Aorta (tissue), 5 donors: ENCODE data around the gene SPATA19. TPM values are rescaled to one million over a fixed set of nuclear protein-coding genes. Genes with fewer than 3 reads are reported as not detected.

Experiments used
- ATAC-seq: fragments of 200-7000 bp; cut with Tn5 transposase; one replicate; pipeline ENCODE4 v1.9.1; 2022; ENCODE audit warnings: moderate library complexity; ENCODE audit not compliant: low FRiP score
- DNase-seq, 2 donors: peaks; one replicate each; pipeline ENCODE4 v3.0.0-alpha.2; 2020
- H3K27ac ChIP-seq, 2 donors: one replicate each; pipeline ENCODE4 v1.5.1; 2013; ENCODE audit warnings: low read length in 2 of 2, mild to moderate bottlenecking in 2 of 2, moderate library complexity in 2 of 2, control low read depth in 1 of 2, inconsistent platforms in 1 of 2, low read depth in 1 of 2
- H3K27me3 ChIP-seq, 2 donors: one replicate each; pipeline ENCODE4 v1.6.1; 2013; ENCODE audit warnings: control low read depth in 1 of 2, low read length in 1 of 2, mild to moderate bottlenecking in 1 of 2, moderate library complexity in 1 of 2; ENCODE audit not compliant: insufficient read depth in 2 of 2, control insufficient read depth in 1 of 2
- H3K36me3 ChIP-seq, 2 donors: one replicate each; pipeline ENCODE4 v1.6.1; 2013; ENCODE audit warnings: control low read depth in 1 of 2, low read length in 1 of 2, mild to moderate bottlenecking in 1 of 2; ENCODE audit not compliant: insufficient read depth in 2 of 2, control insufficient read depth in 1 of 2
- H3K4me1 ChIP-seq, 2 donors: one replicate each; pipeline ENCODE4 v1.6.1; 2013; ENCODE audit warnings: low read length in 2 of 2, control low read depth in 1 of 2, mild to moderate bottlenecking in 1 of 2, moderate library complexity in 1 of 2; ENCODE audit not compliant: insufficient read depth in 2 of 2, control insufficient read depth in 1 of 2
- H3K4me3 ChIP-seq, 2 donors: one replicate each; pipeline ENCODE4 v1.5.1; 2013; ENCODE audit warnings: low read length in 2 of 2, control low read depth in 1 of 2, mild to moderate bottlenecking in 1 of 2
- H3K9me3 ChIP-seq: one replicate; pipeline ENCODE4 v1.6.1; 2013; ENCODE audit warnings: mild to moderate bottlenecking, low read length; ENCODE audit not compliant: control insufficient read depth
- WGBS, 2 donors: extraction: QIAGEN DNeasy Blood & Tissue Kit; methylation state at CpG; one replicate each; pipeline ENCODE4 v1.1.7; 2013; 5-methylcytosine and 5-hydroxymethylcytosine counted together
- intact Hi-C, 2 donors: fragments of 100-400 bp; cut with DNase I; formaldehyde crosslinking; loops; one replicate each; pipeline versions ENCODE4 v1.14.2 to v1.15.0; 2022
- long read RNA-seq, 2 donors: library from polyadenylated mRNA; unstranded; transcript quantifications; one replicate each; pipeline ENCODE4 v2.0.0, GENCODE V29; 2020 to 2021
- polyA plus RNA-seq, 2 donors: library from polyadenylated mRNA; stranded (reverse); fragments of 200-250 nt; gene quantifications; one replicate each; pipeline ENCODE4 v1.2.3, GENCODE V29; 2013
- total RNA-seq, 2 donors: library from RNA; stranded (reverse); fragmentation: NEBNext Ultra II Directional; extraction: Animal tissue kit (Norgen Biotek cat#: 25700); gene quantifications; one replicate each; pipeline ENCODE4 v1.2.1, GENCODE V29; 2021
- donor health status: healthy with polysubstance abuse.
- donor health status: Bipolar disorder and iron deficiency.
- donor health status: DM: no; HTN: no; CAD: no.
- donor health status: DM: no; HTN: no; CAD: no.
- donor health status: DM: yes; HTN: yes; CAD: no.

Gene SPATA19, protein sequence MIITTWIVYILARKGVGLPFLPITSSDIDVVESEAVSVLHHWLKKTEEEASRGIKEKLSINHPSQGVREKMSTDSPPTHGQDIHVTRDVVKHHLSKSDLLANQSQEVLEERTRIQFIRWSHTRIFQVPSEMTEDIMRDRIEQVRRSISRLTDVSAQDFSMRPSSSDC
- total RNA-seq (not detected), polyA plus RNA-seq (not detected)
- long read RNA-seq, donor 1, result 0 reads
- long read RNA-seq, donor 2, result 0 reads

DNA sequence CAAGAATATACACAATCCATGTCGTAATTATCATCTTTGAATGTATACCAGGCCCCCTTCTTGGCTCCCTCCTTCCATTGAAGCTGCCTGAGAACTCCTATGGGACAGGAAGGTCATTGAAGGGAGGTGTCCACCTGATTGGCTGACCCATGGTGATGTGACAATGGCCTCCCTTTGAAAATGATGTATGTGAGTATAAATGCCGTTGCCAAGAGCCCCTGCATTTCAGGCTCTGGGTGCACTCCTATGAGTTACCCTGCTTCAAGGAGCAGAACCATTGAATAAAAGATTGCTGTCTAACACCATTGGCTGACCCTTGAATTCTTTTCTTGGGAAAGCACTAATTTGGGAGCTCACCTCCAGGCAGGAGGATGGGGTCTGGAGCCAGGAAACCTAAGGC lies at the start of gene SPATA19:
Gene SPATA19 (minus strand): TSS at position 101 of the 400 bp plus-strand sequence. CDS start 67 bp downstream, at position 34.
- ATAC-seq, result no peak

DNA sequence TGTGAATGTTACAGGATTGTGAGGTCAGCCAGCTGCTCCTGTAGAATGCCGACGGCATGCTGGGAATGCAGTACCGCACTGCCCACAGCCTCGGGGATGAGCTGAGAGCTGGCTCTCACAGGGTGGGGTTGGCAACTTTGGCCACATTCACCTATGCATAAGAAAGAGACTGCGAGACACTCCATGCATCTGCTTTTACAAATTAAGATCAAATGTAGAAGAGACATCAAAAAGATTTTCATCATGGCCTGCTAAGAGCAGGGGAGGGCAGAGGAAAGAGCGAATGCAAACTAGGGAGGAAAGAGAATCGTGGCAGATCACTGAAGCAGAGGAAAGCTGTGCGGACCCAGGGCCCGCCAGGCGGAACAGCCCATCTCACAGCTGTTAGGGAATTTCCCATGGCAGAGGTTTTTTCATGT lies 49.8 kb upstream of the SPATA19 start:
- Histone ChIP-seq H3K4me1 (no peaks in the 10 kb centered on the region), H3K4me3 (no peak overlapping the region), H3K36me3 (no peaks in the 10 kb centered on the region), H3K9me3 (no peaks in the 10 kb centered on the region), H3K27ac (no peak overlapping the region), H3K27me3 (no peaks in the 10 kb centered on the region)
- intact Hi-C loops, result no loop called here
- ATAC-seq, result no peak
- no peak for DNase-seq
- WGBS, 2 donors, result 33 to 39% methylated on average over 10 of the region's 10 CpGs

More for the DNA sequence above, at the start of gene SPATA19:
- Histone ChIP-seq H3K4me3 (no peak within 1 kb of the TSS), H3K4me1 (no peaks in the 10 kb centered on the region), H3K9me3 (peaks cover 1% of the 10 kb centered on the region), H3K27me3 (no peaks in the 10 kb centered on the region), H3K36me3 (no peaks in the 10 kb centered on the region), H3K27ac (no peak within 1 kb of the TSS)
- no peak for DNase-seq
- intact Hi-C loops, result no loop called here
- 69 to 74% methylated on average over 2 of the region's 2 CpGs for WGBS, 2 donors

DNA sequence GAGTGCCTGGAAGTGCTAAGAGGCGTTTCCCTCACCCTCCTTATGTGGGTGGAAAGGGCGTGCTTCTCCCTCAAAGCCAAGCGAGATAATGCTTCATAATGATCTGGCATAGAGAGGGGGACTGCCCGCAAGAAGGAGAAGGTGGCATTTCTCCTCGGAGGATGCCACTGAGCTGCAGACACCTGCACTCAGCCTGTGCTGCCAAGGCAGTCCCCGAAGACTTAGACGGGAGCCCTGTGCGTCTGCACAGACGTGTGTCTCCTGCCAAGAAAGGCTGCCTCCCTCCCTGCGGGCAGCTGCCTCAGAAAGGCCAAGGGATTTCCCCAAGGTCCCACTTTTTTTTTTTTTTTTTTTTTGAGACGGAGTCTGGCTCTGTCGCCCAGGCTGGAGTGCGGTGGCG lies 48.1 kb upstream of the SPATA19 start:
- WGBS, 2 donors, result 54 to 62% methylated on average over 14 of the region's 14 CpGs
- no peak for ATAC-seq
- Histone ChIP-seq H3K9me3 (no peaks in the 10 kb centered on the region), H3K27me3 (no peaks in the 10 kb centered on the region), H3K4me1 (no peaks in the 10 kb centered on the region), H3K4me3 (no peak overlapping the region), H3K36me3 (no peaks in the 10 kb centered on the region), H3K27ac (no peak overlapping the region)
- DNase-seq, result no peak
- intact Hi-C loops, result no loop called here

DNA sequence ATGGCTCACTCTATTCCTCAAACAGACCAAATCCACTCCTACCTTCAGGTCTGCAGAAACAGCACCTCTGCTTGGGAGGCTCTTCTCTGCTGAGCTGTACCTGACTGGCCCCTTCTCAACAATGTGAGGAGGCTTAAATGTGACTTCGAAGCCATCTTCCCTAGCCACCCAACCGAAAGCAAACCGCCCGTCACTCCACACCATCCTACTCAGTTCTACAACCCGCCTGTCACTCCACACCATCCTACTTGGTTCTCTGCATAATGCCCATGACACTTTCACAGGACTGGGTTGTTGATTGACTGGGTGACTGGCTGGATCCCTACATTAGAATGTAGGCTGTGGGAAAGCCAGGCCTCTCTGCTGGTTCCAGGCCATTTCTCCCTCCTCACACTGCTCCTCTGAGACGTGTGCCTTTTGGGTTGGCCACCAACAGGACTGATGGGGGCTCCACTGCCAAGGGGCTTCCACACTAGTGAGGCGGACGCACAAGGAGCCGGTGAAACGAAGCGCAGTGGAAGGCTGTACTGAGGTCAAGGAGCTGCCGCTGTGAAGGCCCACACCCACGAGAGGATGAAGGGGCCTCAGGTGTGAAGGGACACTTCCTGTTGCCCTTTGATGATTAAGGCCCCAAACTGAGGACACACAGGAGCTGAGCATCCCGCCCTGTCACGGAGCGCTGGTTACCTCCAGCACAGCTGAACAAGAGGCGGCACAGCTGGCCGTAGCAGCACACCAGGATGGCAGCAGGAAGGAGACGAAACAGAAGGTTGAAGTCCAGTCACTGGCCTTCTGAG lies 47.5 kb upstream of the SPATA19 start:
- H3K9me3 ChIP-seq, result peaks cover 2% of the 10 kb centered on the region
- H3K4me1 ChIP-seq, result no peaks in the 10 kb centered on the region
- 82 to 84% methylated on average over 19 of the region's 19 CpGs for WGBS, 2 donors
- DNase-seq (no peak), ATAC-seq (no peak)
- H3K36me3 ChIP-seq, result no peaks in the 10 kb centered on the region
- no peak overlapping the region for H3K27ac ChIP-seq
- intact Hi-C loops, result no loop called here
- no peak overlapping the region for H3K4me3 ChIP-seq
- no peaks in the 10 kb centered on the region for H3K27me3 ChIP-seq

DNA sequence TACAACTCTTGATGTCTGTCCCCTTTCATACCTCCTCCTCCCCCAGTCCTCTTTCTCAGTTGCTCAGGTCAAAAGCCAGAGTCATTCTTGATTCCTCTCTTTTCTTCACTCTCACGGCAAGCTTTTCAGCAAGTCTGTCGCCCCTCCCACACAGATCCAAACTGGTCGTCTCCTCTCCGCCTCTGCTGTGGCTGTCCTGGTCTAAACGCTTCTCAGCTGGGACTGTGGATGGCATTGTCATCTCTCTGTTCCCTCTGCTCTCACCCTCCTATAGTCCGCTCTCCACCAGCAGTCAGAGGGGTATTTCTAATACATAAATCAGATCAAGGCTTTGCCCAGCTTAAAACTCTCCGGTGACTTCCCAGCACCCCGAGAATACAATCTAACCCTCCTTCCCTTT lies 46.8 kb upstream of the SPATA19 start:
- no peak for DNase-seq
- ATAC-seq, result no peak
- intact Hi-C loops, result no loop called here
- Histone ChIP-seq H3K27ac (no peak overlapping the region), H3K27me3 (no peaks in the 10 kb centered on the region), H3K4me1 (no peaks in the 10 kb centered on the region), H3K36me3 (no peaks in the 10 kb centered on the region), H3K4me3 (no peak overlapping the region), H3K9me3 (peaks cover 3% of the 10 kb centered on the region)
- 68 to 69% methylated on average over 8 of the region's 8 CpGs for WGBS, 2 donors

DNA sequence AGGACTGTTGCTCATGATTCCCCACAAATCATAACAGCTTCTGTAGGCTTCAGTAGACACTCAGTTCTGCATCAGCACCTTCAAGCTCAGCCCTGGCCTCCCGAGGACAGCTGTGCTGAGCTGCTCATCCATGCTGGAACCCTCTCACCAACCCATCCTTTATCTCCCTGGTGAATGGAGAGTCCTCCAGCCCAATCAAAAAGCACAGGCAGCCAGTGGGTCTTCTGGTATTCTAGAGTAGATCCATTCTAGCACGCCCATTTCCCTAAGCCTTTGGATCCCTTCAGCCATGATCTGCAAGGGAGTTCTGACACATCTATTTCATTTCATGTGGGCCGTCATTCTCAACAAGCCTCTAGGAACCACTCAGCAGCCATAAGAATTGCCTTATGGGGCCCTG lies 44.6 kb upstream of the SPATA19 start:
- Histone ChIP-seq H3K27me3 (no peaks in the 10 kb centered on the region), H3K4me1 (no peaks in the 10 kb centered on the region), H3K27ac (no peak overlapping the region), H3K4me3 (no peak overlapping the region), H3K9me3 (peaks cover 10% of the 10 kb centered on the region), H3K36me3 (no peaks in the 10 kb centered on the region)
- intact Hi-C loops, result no loop called here
- 81% methylated on average over 3 of the region's 3 CpGs for WGBS, 2 donors
- DNase-seq (no peak), ATAC-seq (no peak)

DNA sequence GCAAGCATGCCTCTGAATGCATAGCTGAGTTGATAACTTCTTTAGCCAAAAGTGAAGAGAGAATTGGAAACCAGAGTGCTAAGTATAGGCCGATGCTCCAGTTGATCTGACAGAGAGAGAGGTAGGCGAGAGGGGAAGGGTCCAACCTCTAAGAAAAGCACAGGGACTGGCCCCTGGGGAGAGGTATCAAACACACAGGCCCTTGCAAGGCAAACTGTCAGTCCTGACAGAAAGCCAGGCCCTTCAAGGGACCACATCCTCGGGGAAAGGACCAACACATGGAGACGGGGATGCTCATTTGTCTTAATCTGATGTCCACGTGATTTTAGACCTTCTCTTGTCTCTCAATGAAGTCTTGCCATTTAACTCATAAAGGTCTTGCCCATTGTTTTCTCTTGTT lies 43.9 kb upstream of the SPATA19 start:
- no peaks in the 10 kb centered on the region for H3K36me3 ChIP-seq
- no peaks in the 10 kb centered on the region for H3K4me1 ChIP-seq
- H3K27ac ChIP-seq, result no peak overlapping the region
- WGBS, 2 donors, result 57 to 70% methylated on average over 5 of the region's 5 CpGs
- ATAC-seq (no peak), DNase-seq (no peak)
- no peaks in the 10 kb centered on the region for H3K27me3 ChIP-seq
- no peak overlapping the region for H3K4me3 ChIP-seq
- peaks cover 10% of the 10 kb centered on the region for H3K9me3 ChIP-seq
- intact Hi-C loops, result no loop called here

DNA sequence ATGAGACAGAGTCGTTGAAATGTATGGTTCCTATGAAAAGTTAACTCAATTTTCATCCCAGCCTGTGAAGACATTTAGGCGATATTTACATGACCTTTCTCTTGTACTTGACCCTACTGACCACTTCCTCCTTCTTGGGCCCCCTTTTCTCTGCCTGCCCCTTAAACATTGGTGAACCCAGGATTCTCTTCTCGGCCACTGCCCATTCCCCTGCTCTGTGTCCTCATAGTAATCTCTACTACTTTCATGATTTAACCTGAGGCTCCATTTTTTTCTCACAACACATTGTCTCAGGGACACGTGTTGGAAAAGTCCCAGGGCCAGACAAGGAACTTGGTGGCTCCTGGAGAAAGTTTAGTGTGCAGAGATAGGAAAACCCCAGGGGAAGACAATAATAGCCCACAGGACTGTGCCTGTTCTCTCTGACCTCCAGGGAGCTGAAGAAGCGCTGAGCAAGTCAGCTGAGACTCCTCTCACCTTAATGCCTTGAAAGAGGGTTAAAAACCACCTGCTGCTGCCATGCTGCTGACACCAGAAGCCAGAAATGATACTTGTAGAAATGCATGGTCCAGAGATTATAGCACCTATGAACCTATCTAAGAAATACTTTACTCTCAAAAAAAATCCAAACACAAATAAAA lies 42.5 kb upstream of the SPATA19 start:
- 56 to 58% methylated on average over 5 of the region's 5 CpGs for WGBS, 2 donors
- Histone ChIP-seq H3K9me3 (peaks cover 10% of the 10 kb centered on the region), H3K27ac (no peak overlapping the region), H3K4me1 (no peaks in the 10 kb centered on the region), H3K27me3 (no peaks in the 10 kb centered on the region), H3K36me3 (no peaks in the 10 kb centered on the region), H3K4me3 (no peak overlapping the region)
- DNase-seq, result no peak
- intact Hi-C loops, result no loop called here
- no peak for ATAC-seq
